MM.1S (cell line): ENCODE measurements around the gene THOC5.

ENCODE experiments used
- CTCF ChIP-seq: fragments of 300-600 bp; sonication (generic); IDR thresholded peaks from 2 replicates; pipeline ENCODE4 v1.5.1; 2016; ENCODE audit warnings: antibody characterized with exemption, low read length, mixed read lengths
- EZH2 ChIP-seq: fragments of 300-600 bp; sonication (generic); optimal IDR thresholded peaks from 2 replicates; pipeline ENCODE3; 2017; ENCODE audit warnings: low read depth, mild to moderate bottlenecking, antibody characterized with exemption, low read length, mixed read lengths
- EZH2phosphoT487 ChIP-seq: fragments of 300-600 bp; sonication (generic); IDR thresholded peaks from 2 replicates; pipeline ENCODE4 v1.6.1; 2018; ENCODE audit warnings: antibody characterized with exemption, low read length

- TF ChIP-seq CTCF (no peak), EZH2 (no peak), EZH2phosphoT487 (no peak)
Observed at GRCh38 chr22:29559030-29559429, 5.5 kb upstream of the THOC5 start.
